ENCODE results near the gene LRG1. TPM values are rescaled to one million over a fixed set of nuclear protein-coding genes. Genes with fewer than 3 reads are reported as not detected.

Gene LRG1
- total and polyA plus RNA-seq, 9 of the 15 experiments (the other 6 are each of a cell fraction or from before 2014, with no cell fraction given): 1.5 to 11.9 (median 8.7) TPM

- TF ChIP-seq ZNF79 (CRISPR knock-in tag; IDR thresholded peaks at IDR 0.05; ENCODE audit: low read depth) (no peak), TFAP4 (CRISPR knock-in tag; IDR thresholded peaks at IDR 0.05; ENCODE audit: borderline replicate concordance) (0 out of 2 replicates have a peak, but pooled peaks have one; percentile 12), MXD1 (CRISPR knock-in tag; IDR thresholded peaks at IDR 0.05; ENCODE audit: borderline replicate concordance, poor library complexity, severe bottlenecking) (no peak), ZKSCAN1 (IDR thresholded peaks at IDR 0.05; ENCODE audit: low read depth, low read length) (no peak), NRF1 (conservative IDR thresholded peaks at IDR 0.05 in 1 of 2, IDR thresholded peaks at IDR 0.05 in 1 of 2) (no peak), PTBP1 (IDR thresholded peaks at IDR 0.05; ENCODE audit: low read depth, low read length) (peak; percentile 95)
Measured at GRCh38 chr19:4557144-4557970, 17.5 kb upstream of the LRG1 start (continued).

- Histone ChIP-seq H3K9me1 (ENCODE audit: control insufficient read depth, insufficient read depth, low read length) (no peaks in the 10 kb centered on the region), H3K36me3 (ENCODE audit: control insufficient read depth, insufficient read depth, low read length) (no peaks in the 10 kb centered on the region), H3K9me3 (replicated peaks; ENCODE audit: control insufficient read depth, insufficient read depth, low read depth, low read length) (no peaks in the 10 kb centered on the region), H3K27ac (ENCODE audit: extremely low read depth, low read depth, low read length) (peak overlapping the region; percentile 67; the same call in 1 of the 3 replicates), H3K4me3 (peak overlapping the region; percentile 40), H3K27me3 (ENCODE audit: control insufficient read depth in 2 of 2, insufficient read depth in 2 of 2, low read length in 2 of 2) (no peaks in the 10 kb centered on the region), H3K4me2 (ENCODE audit: insufficient read depth, low read length) (peak overlapping the region; percentile 94), H3K79me2 (ENCODE audit: control insufficient read depth, insufficient read depth, low read length) (no peaks in the 10 kb centered on the region), H3K4me1 (replicated peaks in 1 of 2; ENCODE audit: control insufficient read depth in 2 of 2, insufficient read depth in 2 of 2, low read length in 2 of 2) (peaks cover 11 to 53% of the 10 kb centered on the region in 2 experiments), H4K20me1 (replicated peaks; ENCODE audit: control insufficient read depth, insufficient read depth, low read length) (no peaks in the 10 kb centered on the region), H2AFZ (ENCODE audit: low read depth, low read length) (peak overlapping the region; percentile 91), H3K9ac (ENCODE audit: insufficient read depth in 1 of 2, low read depth in 2 of 2, low read length in 2 of 2) (peak overlapping the region; percentile 34 to 88; a peak in 3 of 4 replicates)
- no peak for FAIRE-seq
- peak; percentile 90 for ATAC-seq
- WGBS (ENCODE audit: insufficient coverage, low coverage, missing lambda C conversion rate): 5% methylated on average over 14 of the region's 25 CpGs
- intact Hi-C loops (cut with micrococcal nuclease): loop anchor here (5.0 kb wide), 1 partner anchor 81 kb away; the partner anchor contains the start of gene TNFAIP8L1
- peak; percentile 90 to 99 (median 98) for DNase-seq (ENCODE audit: extremely low read depth in 1 of 4, low spot score in 3 of 4)
- in situ Hi-C loops (cut with MboI): no loop called here
- CTCF ChIA-PET (ENCODE audit: low intra/inter-chr PET ratio): interaction anchor here (3.2 kb wide), 1 partner anchor 80 kb away, joined by 29 read pairs; no protein-coding TSS in a partner anchor
- no TSS peak for BruUV-seq (replicated peaks)
- POLR2A ChIA-PET: interaction anchor here (1.0 to 1.2 kb wide), 3 partner anchors 9 to 15 kb away, joined by 3 to 6 read pairs (median 3); no protein-coding TSS in a partner anchor
- TF ChIP-seq PTRF (tag; IDR thresholded peaks at IDR 0.05): no peak
- no peak for TF ChIP-seq PRMT5 (CRISPR knock-in tag; IDR thresholded peaks at IDR 0.05)
- TF ChIP-seq ZC3H8 (IDR thresholded peaks at IDR 0.05): no peak
- peak; percentile 21 for TF ChIP-seq TBP (optimal IDR thresholded peaks at IDR 0.05; ENCODE audit: low read depth, low read length)
- no peak for TF ChIP-seq DIDO1 (tag; IDR thresholded peaks at IDR 0.05; ENCODE audit: low read depth)
- TF ChIP-seq ARID2 (IDR thresholded peaks at IDR 0.05): no peak
- no peak for TF ChIP-seq PURB (CRISPR knock-in tag; IDR thresholded peaks at IDR 0.05; ENCODE audit: low read depth)
Measured at GRCh38 chr19:4556597-4557127, 16.8 kb upstream of the LRG1 start.
